Stimulated activated CD4-positive, alpha-beta T cell treated with anti-CD3 and anti-CD28 coated beads, Interleukin-4, amount 100 ng/mL, for 1 hour (primary cell): ENCODE results near the gene FBXO11.
A peak's percentile ranks its signal among the peaks of the same experiment; 100 is the strongest.
"Not testable (repeated sequence)": the region's sequence is repeated elsewhere in the genome, so short reads cannot be mapped to it uniquely, and the experiment has no call there.

Experiments
- DNase-seq: peaks from one replicate; pipeline ENCODE4 v3.0.0-alpha.2; 2020

FBXO11 gene

DNA sequence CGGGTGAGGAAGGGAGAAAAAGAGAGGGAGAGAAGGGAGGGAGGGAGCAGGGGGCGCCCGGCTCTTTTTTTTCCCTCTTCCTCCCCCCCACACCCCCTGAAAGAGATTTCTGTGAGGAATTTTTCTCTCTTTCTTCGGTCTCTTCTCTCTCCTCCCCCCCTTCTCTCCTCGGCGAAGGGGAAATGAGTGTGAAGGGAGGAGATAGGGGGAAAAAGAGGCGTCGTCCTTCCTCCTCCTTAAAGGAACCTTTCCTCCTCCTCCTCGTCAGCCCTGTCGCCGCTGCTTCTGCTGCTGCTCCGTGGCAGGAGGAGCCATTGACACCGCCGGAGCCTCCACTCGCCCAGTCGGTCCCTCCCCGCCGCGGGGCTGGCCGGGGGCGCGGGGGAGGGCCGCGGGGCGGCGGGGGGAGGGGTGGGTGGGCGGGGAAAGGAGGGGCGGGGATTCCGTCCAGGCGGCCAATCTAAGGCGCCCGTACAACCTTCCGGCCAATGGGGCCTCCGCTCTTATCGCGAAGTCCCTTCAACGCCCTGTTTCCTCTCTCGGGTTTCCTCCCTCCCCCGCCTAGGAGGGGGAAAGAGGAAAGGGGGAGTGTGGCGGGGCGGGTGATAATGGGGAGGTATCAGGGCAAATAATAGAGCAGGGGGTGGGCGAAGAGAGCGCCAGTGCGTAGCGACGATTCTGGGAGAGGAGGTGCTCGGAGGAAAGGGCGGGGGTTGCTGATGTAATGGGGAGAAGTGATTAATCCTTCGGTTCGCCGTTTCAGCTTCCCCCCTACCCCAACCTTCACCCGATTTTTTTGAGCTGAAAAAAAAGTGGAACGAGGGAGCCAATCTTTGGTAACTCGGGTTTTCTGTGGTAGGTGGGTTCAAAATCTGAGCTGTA lies at the start of gene FBXO11:
Gene FBXO11 (minus strand): TSS at position 342 of the 882 bp plus-strand sequence. CDS start 778 bp downstream, outside the sequence.
- peak; percentile 90 for DNase-seq

GRCh38 chr2:47950340-47951301 lies 44.3 kb upstream of the FBXO11 start:
- no peak for DNase-seq

- no peak for DNase-seq
Observed at GRCh38 chr2:47946593-47946992, 40.3 kb upstream of the FBXO11 start.

DNA sequence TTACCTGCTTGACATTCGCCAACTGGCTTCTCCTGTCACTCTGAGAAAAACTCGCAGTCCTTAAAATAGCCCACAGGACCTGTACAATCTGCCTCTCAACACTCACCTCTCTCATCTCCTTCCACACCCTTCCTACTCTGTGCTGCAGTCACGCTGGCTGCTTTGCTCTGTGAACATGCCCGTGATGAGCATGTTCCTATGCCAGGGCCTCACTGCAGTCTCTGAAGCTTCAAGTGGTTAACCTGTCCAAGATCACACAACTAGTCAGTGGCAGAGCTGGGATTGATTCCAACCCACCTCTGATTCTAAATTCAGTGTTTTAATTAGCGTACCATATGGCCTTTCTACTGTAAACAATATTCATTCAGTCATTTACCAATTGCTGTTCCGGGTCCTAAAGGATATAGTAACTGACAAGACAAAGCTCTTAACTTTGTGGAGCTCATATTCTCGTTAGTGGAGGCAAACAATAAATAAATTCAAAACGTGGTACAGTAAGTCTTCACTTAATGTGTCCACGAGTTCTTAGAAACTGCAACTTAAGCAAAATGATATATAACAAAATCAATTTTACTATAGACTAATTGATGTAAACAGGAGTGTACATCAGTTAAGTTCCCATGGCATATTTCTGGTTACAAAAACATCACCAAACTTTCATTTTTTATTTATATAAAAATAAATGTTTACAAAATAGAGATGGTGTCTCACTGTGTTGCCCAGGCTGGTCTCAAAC lies 38.9 kb upstream of the FBXO11 start:
- DNase-seq, result no peak

GRCh38 chr2:47941936-47942335 lies 35.6 kb upstream of the FBXO11 start:
- DNase-seq, result no peak

GRCh38 chr2:47937677-47938076 lies 31.4 kb upstream of the FBXO11 start:
- DNase-seq, result no peak

- no peak for DNase-seq
Observed at GRCh38 chr2:47935071-47935470, 28.8 kb upstream of the FBXO11 start.

GRCh38 chr2:47918043-47918442 lies 11.7 kb upstream of the FBXO11 start:
- DNase-seq, result no peak

- DNase-seq, result no peak
Observed at GRCh38 chr2:47917276-47917961, 11.1 kb upstream of the FBXO11 start.

DNA sequence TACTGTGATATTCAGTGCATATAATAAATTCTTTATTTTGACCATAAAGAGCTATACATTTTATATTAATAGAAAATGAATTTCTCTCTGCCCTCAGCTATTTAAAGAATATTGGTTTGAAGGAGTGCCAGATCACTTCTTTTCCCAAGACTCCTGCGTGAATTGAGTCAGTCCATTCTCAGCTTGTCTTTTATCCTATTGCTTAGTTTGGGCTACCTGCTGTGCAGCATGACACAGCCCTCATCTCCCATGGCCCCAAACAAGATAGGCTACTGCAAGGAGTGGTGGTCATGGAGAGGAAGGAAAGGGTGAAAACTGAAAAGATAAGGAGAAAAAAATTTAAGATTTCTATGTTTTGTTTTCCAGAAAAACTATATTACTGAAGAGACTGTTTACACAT lies 10.1 kb upstream of the FBXO11 start:
- no peak for DNase-seq

GRCh38 chr2:47910662-47911061 lies 4.4 kb upstream of the FBXO11 start:
- DNase-seq, result not testable (repeated sequence)

- no peak for DNase-seq
Observed at GRCh38 chr2:47908682-47909081, 2.4 kb upstream of the FBXO11 start.

GRCh38 chr2:47907039-47907781 lies 912 bp upstream of the FBXO11 start:
- peak; percentile 33 for DNase-seq

DNA sequence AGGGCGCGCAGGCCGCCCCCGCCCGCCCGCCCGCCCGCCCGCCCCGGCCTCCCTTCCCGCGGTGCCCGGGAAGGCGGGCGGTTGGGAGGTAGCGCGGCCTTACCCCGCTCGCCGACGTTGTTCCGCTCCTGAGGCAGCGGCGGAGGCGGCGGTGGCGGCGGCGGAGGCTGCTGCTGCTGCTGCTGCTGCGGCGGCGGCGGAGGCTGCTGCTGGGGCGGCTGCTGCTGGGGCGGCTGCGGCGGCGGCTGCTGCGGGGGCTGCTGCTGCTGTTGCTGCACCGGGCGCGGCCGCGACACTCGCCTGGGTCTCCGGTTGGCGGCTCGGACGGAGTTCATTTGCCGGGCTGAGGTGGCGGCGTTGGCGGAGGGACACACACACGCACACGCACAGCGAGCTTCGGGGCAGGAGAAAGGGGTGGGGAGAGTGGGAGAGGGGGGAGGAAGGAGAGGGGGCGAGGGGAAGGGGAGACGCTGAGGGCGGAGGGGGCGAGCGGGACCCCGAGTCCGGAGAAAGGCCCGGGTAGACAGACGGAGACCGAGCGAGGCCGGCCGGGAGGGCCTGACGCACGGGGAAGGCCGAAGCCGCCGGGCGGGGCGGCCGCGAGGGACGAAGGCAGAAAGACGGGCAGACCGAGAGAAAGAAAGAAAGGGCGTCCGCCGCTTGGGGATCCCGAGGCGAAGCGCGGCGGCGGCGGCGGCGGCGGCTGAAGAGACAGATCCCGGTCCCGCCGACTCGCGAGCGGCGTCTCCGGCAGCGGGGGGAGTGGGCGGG lies 727 bp downstream of the FBXO11 start:
- DNase-seq, result peak; percentile 68

DNA sequence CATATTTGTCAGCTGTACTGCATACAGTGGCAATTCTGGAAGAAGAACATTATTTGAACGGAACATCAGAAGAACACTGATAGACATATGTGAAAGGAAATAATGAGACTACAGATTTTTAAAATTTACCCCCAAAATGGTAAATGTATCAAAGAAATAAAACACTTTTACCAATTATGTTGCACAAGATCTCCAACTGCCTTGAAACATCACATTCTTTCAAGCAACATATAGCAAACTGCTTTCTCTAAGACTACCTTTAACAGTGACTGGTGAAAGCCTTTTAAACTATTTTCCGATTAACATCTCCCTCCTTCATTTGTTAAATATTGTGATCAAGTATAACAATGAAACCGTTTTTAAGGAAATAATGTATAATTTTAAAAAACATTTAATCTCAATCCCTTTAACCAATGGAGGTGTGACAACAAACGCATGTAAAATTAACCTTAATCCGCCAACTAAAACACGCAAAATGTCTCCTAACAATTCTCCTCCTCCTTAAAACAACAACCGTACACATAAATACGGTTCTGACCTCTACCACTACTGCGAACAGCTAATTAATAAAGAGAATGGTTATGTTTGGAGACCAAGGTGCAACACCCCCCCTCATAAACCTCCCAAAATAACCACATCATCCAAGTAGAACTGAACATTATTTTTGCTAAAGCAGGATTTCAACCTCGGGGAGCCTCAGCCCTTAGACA lies 2.4 kb downstream of the FBXO11 start:
- no peak for DNase-seq

DNA sequence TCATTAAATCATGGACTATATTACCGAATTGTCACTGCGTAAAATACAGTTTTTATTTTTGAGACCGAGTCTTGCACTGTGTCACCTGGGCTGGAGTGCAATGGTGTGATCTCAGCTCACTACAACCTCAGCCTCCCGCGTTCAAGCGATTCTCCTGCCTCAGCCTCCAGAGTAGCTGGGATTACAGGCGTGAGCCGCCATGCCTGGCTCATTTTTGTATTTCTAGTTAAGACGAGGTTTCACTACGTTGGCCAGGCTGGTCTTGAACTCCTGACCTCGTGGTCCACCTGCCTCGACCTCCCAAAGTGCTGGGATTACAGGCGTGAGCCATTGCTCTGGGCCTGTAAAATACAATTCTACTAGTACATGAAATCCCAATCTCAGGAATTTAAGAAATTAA lies 4.4 kb downstream of the FBXO11 start:
- not testable (repeated sequence) for DNase-seq

GRCh38 chr2:47900857-47901256 lies 5.4 kb downstream of the FBXO11 start:
- no peak for DNase-seq

DNA sequence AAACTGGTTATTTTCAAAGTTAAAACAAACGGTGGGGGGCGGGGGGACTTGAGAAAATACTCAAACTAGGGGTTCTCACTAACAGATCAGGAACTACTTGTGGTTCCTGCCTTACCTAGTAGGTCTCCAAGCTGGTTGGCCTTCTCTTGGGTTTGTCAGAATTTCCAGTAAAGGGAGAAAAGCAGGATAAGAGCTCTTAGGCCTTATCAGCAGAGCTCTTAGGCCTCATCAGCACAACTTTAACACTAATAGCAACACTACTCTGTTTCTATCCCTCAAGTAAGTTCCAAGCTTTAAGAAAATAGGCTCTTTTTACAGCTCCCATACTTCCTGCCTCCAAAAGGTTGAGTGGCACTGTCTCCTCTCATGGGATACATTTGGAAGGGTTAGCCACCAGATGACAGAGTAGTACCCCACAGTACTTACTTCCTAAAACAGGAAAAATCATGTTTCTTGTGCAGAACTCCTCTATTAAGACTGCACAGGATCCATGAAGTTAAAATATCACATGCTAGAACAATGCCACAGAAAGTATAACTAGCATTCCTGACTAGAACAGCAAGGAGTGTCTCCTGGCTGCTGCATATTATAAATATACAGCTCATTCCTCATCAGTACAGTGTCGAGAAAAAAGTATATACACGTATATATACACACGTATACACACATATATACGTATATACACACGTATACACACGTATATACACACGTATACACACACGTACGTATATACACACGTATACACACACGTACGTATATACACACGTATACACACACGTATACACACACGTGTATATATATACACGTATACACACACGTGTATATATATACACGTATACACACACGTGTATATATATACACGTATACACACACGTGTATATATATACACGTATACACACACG lies 6.1 kb downstream of the FBXO11 start:
- DNase-seq, result no peak
